Naive thymus-derived CD8-positive, alpha-beta T cell (primary cell): ENCODE data around the gene PHF24. TPM values are rescaled to one million over a fixed set of nuclear protein-coding genes. Genes with fewer than 3 reads are reported as not detected.
"Not testable (repeated sequence)": the region's sequence is repeated elsewhere in the genome, so short reads cannot be mapped to it uniquely, and the experiment has no call there.

Experiments used
- ATAC-seq, 2 donors: fragments of 150-1000 bp; cut with Tn5 transposase in 1 of 2; sonication (Bioruptor Pico), chemical (Tn5 transposase) in 1 of 2; 1 replicate in 1 of 2; 2 replicates in 1 of 2; pipeline ENCODE4 v1.10.0; 2021; ENCODE audit warnings: mild to moderate bottlenecking in 2 of 2, moderate library complexity in 2 of 2
- POLR2A ChIA-PET: fragments of 350-600 bp; sonication (Branson Sonifier 250); formaldehyde crosslinking; loops from one replicate; lab custom pipeline; 2021; ENCODE audit warnings: antibody characterized with exemption; lab: Charles Lee
- DNase-seq, 10 donors: peaks; one replicate each; pipeline versions ENCODE4 v3.0.0 to v3.0.0-alpha.2; 2020 to 2022
- H3K27ac Mint-ChIP-seq, 10 donors: one replicate each; pipeline ENCODE4 v1.8.0; 2020 to 2022; ENCODE audit warnings: mild to moderate bottlenecking in 10 of 10, mixed read lengths in 10 of 10, moderate library complexity in 4 of 10, inconsistent platforms in 1 of 10
- H3K27me3 Mint-ChIP-seq, 5 donors: one replicate each; pipeline ENCODE4 v1.8.0; 2021 to 2022; ENCODE audit warnings: mixed read lengths in 5 of 5
- H3K36me3 Mint-ChIP-seq, 3 donors: one replicate each; pipeline ENCODE4 v1.8.0; 2020 to 2022; ENCODE audit warnings: mixed read lengths in 3 of 3, mild to moderate bottlenecking in 2 of 3, inconsistent platforms in 1 of 3
- H3K4me1 Mint-ChIP-seq, 4 donors: one replicate each; pipeline ENCODE4 v1.8.0; 2021 to 2022; ENCODE audit warnings: mixed read lengths in 4 of 4
- H3K4me3 Mint-ChIP-seq, 10 donors: one replicate each; pipeline ENCODE4 v1.8.0; 2020 to 2022; ENCODE audit warnings: mild to moderate bottlenecking in 10 of 10, mixed read lengths in 10 of 10, moderate library complexity in 6 of 10, inconsistent platforms in 1 of 10
- H3K9me3 Mint-ChIP-seq, 9 donors: one replicate each; pipeline ENCODE4 v1.8.0; 2020 to 2022; ENCODE audit warnings: mixed read lengths in 9 of 9, mild to moderate bottlenecking in 3 of 9, inconsistent platforms in 1 of 9, moderate library complexity in 1 of 9
- polyA plus RNA-seq, 3 donors: library from polyadenylated mRNA; unstranded; fragments of 300-500 nt; fragmentation: Illumina TruSeq; gene quantifications; one replicate each; pipeline ENCODE4 v1.2.3, GENCODE V29; 2021
- total RNA-seq, 8 experiments: library from RNA in 2 of 8; stranded (reverse) in 2 of 8; gene quantifications; one replicate each; pipeline ENCODE4 v1.2.3 and lab custom pipeline; 2021 to 2026

The PHF24 gene
- total and polyA plus RNA-seq, 5 experiments from 2014 or later, result not detected

DNA sequence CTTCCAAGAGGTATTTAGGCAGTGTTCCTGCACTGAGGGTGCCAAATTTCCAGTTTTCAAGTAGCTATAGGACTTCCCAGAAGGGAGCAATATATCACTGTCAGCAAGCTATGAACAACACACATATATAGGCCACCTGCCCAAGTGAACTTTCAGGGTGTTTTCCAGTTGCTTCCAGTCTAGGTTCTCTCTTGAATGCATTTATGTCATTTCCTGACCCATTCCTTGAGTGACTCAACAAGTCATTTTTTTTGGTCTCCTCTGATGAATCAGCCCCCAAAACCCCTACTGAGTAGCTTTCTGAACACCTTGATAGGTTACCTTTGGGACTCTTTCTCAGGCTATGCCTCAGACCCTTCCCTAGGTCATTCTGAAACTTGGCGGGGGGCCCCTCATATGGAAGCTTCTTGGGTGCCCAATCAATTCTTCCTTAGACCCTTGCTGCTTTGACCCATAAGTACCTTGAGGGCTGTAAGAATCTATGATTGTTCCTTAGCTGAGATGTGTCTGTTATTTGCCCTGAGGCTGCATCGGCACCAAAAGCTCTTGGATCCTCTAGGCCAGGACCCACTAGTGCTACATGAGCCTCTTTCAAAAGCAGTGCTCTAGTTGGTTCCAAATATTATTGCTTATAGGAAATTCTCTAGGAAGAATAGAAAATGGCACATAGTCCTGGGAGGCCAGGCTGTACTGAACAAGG is 43.9 kb downstream of the PHF24 start:
- DNase-seq, result no peak
- peaks cover 0 to 4% (median 0%) of the 10 kb centered on the region in 4 donors for H3K4me1 Mint-ChIP-seq
- no peak overlapping the region for H3K27ac Mint-ChIP-seq
- H3K9me3 Mint-ChIP-seq, result no peaks in the 10 kb centered on the region
- ATAC-seq, result no peak
- no peaks in the 10 kb centered on the region for H3K27me3 Mint-ChIP-seq
- POLR2A ChIA-PET, result interaction anchor here (0.5 kb wide), 1 partner anchor 363 kb away, joined by 4 read pairs; no protein-coding TSS in a partner anchor
- H3K36me3 Mint-ChIP-seq, result peaks cover 0 to under 1% (median under 1%) of the 10 kb centered on the region in 3 donors
- H3K4me3 Mint-ChIP-seq, result no peak overlapping the region

DNA sequence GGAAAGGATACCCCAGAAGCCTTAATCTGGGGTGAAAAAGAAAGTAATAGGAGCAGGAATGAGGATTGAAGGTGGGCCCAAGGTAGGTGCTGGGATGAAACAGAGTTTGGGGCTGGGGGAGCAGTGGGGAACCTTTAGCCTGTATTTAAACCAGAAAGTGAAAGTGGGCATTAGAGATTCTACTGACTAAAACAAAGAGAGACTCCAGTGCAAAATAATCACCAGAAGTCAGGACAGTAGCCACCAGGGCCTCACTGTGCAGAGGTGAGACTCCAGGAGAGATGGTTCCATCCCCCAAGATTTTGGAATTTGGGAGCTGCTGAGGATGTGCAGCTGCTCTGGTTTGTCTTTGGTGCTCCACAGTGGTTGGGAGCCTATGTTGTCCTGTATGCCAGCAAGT is 44.5 kb downstream of the PHF24 start:
- H3K4me3 Mint-ChIP-seq, result no peak overlapping the region
- no peak overlapping the region for H3K27ac Mint-ChIP-seq
- ATAC-seq, result no peak
- no peak for DNase-seq
- no peaks in the 10 kb centered on the region for H3K9me3 Mint-ChIP-seq
- peaks cover 0 to 10% (median 0%) of the 10 kb centered on the region in 4 donors for H3K4me1 Mint-ChIP-seq
- no peaks in the 10 kb centered on the region for H3K27me3 Mint-ChIP-seq
- POLR2A ChIA-PET, result no interaction called here
- H3K36me3 Mint-ChIP-seq, result no peaks in the 10 kb centered on the region

DNA sequence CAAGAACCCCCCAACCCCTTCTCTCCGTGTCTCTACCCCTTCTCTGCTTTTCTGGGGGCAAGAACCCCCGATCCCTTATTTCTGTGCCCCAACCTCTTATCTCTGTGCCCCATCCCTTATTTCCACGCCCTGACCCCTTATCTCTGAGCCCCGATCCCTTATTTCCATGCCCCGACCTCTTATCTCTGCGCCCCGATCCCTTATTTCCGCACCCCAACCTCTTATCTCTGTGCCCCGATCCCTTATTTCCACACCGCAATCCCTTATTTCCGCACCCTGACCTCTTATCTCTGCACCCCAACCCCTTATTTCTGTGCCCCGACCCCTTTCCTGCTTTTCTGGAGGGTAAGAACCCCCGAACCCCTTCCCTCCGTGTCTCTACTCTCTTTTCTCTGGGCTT is 46.2 kb downstream of the PHF24 start:
- ATAC-seq, H3K4me3 Mint-ChIP-seq, H3K9me3 Mint-ChIP-seq, H3K27me3 Mint-ChIP-seq, DNase-seq, H3K36me3 Mint-ChIP-seq, H3K27ac Mint-ChIP-seq, POLR2A ChIA-PET: not testable (repeated sequence)
- peaks cover 0 to 12% (median 0%) of the 10 kb centered on the region in 4 donors for H3K4me1 Mint-ChIP-seq

DNA sequence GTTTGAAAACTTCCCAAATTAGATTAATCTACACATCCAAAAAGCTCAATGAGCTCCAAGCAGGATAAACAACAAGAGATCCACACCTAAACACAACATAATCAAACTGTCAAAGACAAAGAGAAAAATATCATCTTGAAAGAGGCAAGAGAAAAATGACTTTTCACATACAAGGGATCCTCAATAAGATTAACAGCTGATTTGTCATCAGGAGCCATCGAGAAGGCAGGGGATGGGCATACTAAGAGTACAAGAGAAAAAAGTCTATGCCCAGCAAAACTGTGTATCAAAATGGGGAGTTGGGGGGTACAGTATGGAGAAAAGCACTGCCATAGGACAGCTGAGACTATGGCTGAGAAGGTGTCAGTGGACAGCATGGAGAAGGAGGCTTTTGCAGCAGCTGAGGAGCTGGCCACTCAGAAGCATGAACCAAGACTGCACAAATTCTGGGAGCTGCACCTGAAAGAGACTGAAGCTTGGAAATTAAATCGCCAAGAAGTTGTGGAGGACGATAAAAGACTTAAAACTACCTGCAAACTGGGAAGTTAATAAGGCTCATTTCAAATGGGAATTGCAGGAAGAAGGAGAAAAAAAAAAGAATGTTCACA is 52.4 kb downstream of the PHF24 start:
- H3K36me3 Mint-ChIP-seq, result peaks cover 11 to 38% (median 24%) of the 10 kb centered on the region in 3 donors
- H3K4me1 Mint-ChIP-seq, result peaks cover 6 to 12% (median 9%) of the 10 kb centered on the region in 4 donors
- H3K27me3 Mint-ChIP-seq, result no peaks in the 10 kb centered on the region
- ATAC-seq, result no peak
- POLR2A ChIA-PET, result no interaction called here
- peaks cover 0 to 20% (median 11%) of the 10 kb centered on the region in 9 donors for H3K9me3 Mint-ChIP-seq
- H3K27ac Mint-ChIP-seq, result no peak overlapping the region
- DNase-seq, result no peak
- no peak overlapping the region for H3K4me3 Mint-ChIP-seq

DNA sequence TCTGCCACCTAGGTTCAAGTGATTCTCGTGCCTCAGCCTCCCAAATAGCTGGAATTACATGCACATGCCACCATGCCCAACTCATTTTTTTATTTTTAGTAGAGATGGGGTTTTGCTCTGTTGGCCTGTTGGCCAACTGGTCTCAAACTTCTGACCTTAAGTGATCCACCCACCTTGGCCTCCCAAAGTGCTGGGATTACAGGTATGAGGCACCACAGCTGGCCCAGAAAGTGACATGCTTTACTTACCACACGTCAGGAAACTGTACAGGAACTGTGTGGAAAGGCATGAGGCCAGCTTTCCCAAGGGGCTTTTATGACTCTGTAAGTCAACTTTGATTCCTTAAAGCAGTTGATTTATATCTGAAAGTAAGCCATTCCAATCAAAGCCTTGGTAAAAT is 56.4 kb downstream of the PHF24 start:
- no peaks in the 10 kb centered on the region for H3K27me3 Mint-ChIP-seq

DNA sequence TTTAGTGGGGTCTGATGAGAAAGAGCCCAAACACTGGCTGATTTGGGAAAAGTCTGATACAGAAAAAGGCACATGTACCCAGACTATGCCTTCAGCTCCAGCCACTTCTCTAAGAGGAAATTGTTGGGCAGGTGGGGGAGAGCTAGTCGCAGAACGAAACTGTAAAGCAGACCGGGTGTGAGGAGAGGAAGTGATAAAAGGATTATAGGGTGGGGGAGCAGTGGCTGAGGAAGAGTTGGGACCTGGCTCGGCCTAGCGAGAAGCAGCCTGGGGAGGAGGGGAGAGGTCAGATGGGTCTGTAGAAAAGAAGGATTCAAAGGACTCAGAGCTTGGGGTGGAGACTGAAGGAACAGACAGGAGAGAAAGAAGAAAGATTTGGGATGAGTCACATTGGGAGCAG is 65.4 kb downstream of the PHF24 start:
- Mint-ChIP-seq H3K36me3 (peaks cover 9 to 21% (median 10%) of the 10 kb centered on the region in 3 donors), H3K4me3 (peak overlapping the region in 1 of 10 donors; percentile 8), H3K27ac (peak overlapping the region in 2 of 10 donors; percentile 37 to 73)
- ATAC-seq, H3K4me1 Mint-ChIP-seq, POLR2A ChIA-PET, H3K27me3 Mint-ChIP-seq, H3K9me3 Mint-ChIP-seq: not testable (repeated sequence)
- peak in 1 of 10 donors; percentile 4 for DNase-seq

More for the DNA sequence above, 56.4 kb downstream of the PHF24 start:
- peaks cover 0 to 11% (median 6%) of the 10 kb centered on the region in 4 donors for H3K4me1 Mint-ChIP-seq
- no peak overlapping the region for H3K27ac Mint-ChIP-seq
- no peak overlapping the region for H3K4me3 Mint-ChIP-seq
- H3K9me3 Mint-ChIP-seq, result peaks cover 0 to 19% (median 11%) of the 10 kb centered on the region in 9 donors
- no peak for DNase-seq
- POLR2A ChIA-PET, result no interaction called here
- ATAC-seq, result no peak
- peaks cover 11 to 31% (median 24%) of the 10 kb centered on the region in 3 donors for H3K36me3 Mint-ChIP-seq

DNA sequence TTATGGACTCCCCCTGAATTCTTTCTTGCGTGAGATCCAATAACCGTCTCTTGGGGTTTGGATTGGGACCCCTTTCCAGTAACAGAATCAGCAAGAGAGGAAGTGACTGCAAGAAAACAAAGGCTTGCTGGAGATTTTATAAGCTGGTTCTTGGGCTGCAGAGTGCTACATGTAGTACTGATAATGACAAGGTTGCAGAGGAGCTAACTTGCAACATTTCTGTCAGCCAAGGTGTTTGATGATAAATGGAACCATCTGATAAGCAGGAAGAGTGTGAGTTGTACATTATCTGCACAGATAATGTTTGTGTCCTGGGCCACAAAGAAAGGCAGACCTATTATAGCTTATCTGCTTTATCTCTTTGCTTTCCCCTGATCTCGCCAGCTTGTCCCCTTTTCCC is 68.6 kb downstream of the PHF24 start:
- POLR2A ChIA-PET, result no interaction called here
- H3K9me3 Mint-ChIP-seq, result no peaks in the 10 kb centered on the region
- ATAC-seq, result no peak
- peaks cover 5 to 8% (median 6%) of the 10 kb centered on the region in 4 donors for H3K4me1 Mint-ChIP-seq
- no peak for DNase-seq
- peak overlapping the region in 1 of 10 donors; percentile 84 for H3K27ac Mint-ChIP-seq
- H3K4me3 Mint-ChIP-seq, result no peak overlapping the region
- no peaks in the 10 kb centered on the region for H3K27me3 Mint-ChIP-seq
- H3K36me3 Mint-ChIP-seq, result peaks cover 0 to 12% (median 4%) of the 10 kb centered on the region in 3 donors

DNA sequence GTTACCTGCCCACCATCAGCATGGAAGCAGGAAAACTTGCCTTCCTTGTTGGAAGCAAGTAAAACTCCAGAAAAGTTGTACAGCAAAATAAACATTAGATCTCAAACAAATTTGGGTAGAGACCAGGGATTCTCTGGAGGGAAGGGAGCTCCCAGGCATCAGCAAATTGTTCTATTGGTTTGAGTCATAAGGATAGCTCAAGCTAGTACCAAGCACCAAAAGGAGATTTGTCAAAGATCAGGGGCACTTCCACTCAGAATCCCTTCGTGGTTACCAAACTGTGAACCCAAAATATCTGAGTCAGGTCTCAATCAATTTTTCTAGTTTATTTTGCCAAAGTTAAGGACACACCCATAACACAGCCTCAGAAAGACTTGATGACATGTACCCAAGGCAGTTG is 69.3 kb downstream of the PHF24 start:
- DNase-seq (no peak), ATAC-seq (no peak)
- peaks cover 0 to 6% (median 4%) of the 10 kb centered on the region in 3 donors for H3K36me3 Mint-ChIP-seq
- no peak overlapping the region for H3K27ac Mint-ChIP-seq
- peaks cover 5 to 8% (median 6%) of the 10 kb centered on the region in 4 donors for H3K4me1 Mint-ChIP-seq
- POLR2A ChIA-PET, result no interaction called here
- H3K4me3 Mint-ChIP-seq, result no peak overlapping the region
- no peaks in the 10 kb centered on the region for H3K27me3 Mint-ChIP-seq
- no peaks in the 10 kb centered on the region for H3K9me3 Mint-ChIP-seq

DNA sequence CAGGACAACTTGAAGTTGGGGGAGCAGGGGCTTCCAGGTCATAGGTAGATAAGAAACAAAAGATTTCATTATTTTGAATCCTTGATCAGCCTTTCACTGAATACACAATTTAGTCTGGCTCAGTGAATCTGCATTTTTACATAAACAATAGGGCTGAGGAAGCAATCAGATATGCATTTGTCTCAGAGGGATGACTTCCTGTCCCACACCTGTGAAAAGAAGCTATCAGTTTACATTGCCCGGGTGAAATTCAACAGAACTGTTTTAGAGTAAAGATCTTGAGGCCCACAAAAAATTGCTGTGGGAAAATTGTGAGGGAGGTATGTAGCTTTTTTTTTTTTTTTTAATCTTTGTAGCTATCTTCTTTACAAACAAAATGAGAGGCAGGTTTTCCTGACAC is 69.8 kb downstream of the PHF24 start:
- H3K27ac Mint-ChIP-seq, result no peak overlapping the region
- POLR2A ChIA-PET, result no interaction called here

DNA sequence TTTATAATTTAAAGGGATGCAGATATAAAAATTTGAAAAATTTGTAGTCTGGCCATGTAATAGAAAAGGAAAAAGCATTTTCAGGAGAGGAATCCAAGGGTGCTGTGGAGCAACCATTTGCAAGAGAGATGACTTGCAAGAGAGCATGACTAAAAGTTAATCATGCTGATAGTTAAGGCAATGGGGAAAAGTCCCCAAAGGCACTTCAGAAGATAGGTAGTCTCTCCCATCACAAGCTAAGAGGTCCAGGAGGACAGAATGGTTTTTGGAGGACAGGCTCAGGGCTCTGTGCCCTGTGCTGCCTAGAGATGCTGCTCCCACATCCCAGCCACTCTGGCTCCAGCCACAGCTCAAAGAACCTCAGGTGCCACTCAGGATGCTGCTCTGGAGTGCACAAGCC is 70.3 kb downstream of the PHF24 start:
- DNase-seq (no peak), ATAC-seq (no peak)
- H3K4me1 Mint-ChIP-seq, result peaks cover 4 to 7% (median 4%) of the 10 kb centered on the region in 4 donors
- POLR2A ChIA-PET, result no interaction called here
- H3K27ac Mint-ChIP-seq, result peak overlapping the region in 1 of 10 donors; percentile 14
- peaks cover 0 to 6% (median 4%) of the 10 kb centered on the region in 3 donors for H3K36me3 Mint-ChIP-seq
- no peak overlapping the region for H3K4me3 Mint-ChIP-seq
- H3K9me3 Mint-ChIP-seq, result no peaks in the 10 kb centered on the region
- H3K27me3 Mint-ChIP-seq, result no peaks in the 10 kb centered on the region

More for the DNA sequence above, 69.8 kb downstream of the PHF24 start:
- no peaks in the 10 kb centered on the region for H3K9me3 Mint-ChIP-seq
- no peak for DNase-seq
- no peak for ATAC-seq
- H3K36me3 Mint-ChIP-seq, result peaks cover 0 to 6% (median 4%) of the 10 kb centered on the region in 3 donors
- peaks cover 5 to 8% (median 6%) of the 10 kb centered on the region in 4 donors for H3K4me1 Mint-ChIP-seq
- no peak overlapping the region for H3K4me3 Mint-ChIP-seq
- H3K27me3 Mint-ChIP-seq, result no peaks in the 10 kb centered on the region

DNA sequence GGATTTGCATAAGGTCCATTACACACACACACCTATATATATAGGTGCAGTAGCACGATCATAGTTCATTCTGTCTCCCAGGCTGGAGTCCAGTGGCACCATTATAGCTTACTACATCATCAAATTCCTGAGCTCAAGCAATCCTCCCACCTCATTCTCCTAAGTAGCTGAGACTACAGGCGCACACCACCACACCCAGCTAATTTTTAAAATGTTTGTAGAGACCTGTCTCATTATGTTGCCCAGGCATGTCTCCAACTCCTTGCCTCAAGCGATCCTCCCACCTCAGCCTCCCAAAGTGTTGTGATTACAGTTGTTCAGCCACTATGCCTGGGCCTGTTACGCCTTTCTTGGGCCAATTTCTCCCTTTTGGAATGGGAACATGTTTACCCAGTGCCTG is 71.2 kb downstream of the PHF24 start:
- DNase-seq, result no peak
- peaks cover 0 to 3% (median 0%) of the 10 kb centered on the region in 4 donors for H3K4me1 Mint-ChIP-seq
- POLR2A ChIA-PET, result no interaction called here
- no peak for ATAC-seq
- H3K27ac Mint-ChIP-seq, result no peak overlapping the region
- no peak overlapping the region for H3K4me3 Mint-ChIP-seq
- peaks cover 0 to 2% (median 0%) of the 10 kb centered on the region in 3 donors for H3K36me3 Mint-ChIP-seq
- H3K9me3 Mint-ChIP-seq, result no peaks in the 10 kb centered on the region
- no peaks in the 10 kb centered on the region for H3K27me3 Mint-ChIP-seq

DNA sequence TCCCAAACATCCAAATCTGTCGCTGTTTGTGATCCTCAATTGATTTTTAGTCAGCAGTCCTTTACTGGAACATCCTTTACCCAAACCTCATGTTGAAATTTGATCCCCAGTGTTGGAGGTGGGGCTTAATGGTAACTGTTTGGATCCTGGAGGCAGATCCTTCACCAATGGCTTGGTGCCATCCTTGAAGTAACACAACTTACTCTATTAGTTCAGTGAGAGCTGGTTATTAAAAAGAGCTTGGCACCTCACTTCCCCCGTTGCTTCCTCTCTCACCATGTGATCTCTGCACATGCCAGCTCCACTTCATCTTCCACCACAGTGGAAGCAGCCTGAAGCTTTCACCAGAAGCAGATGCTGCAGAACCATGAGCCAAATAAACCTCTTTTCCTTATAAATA is 71.8 kb downstream of the PHF24 start:
- Mint-ChIP-seq H3K27ac (no peak overlapping the region), H3K36me3 (no peaks in the 10 kb centered on the region), H3K27me3 (no peaks in the 10 kb centered on the region), H3K4me1 (no peaks in the 10 kb centered on the region), H3K4me3 (no peak overlapping the region), H3K9me3 (no peaks in the 10 kb centered on the region)
- DNase-seq (no peak), ATAC-seq (no peak)
- POLR2A ChIA-PET, result no interaction called here
